Activated CD4-positive, CD25-positive, alpha-beta regulatory T cell (primary cell): ENCODE data around the gene PLPP2.
"Not testable (repeated sequence)": the region's sequence is repeated elsewhere in the genome, so short reads cannot be mapped to it uniquely, and the experiment has no call there.

Experiments used
- DNase-seq, 4 experiments: peaks; one replicate each; lab custom pipeline; 2025; lab: John Stamatoyannopoulos, UW

Gene PLPP2

GRCh38 chr19:271856-272255, 19.3 kb downstream of the PLPP2 start:
- DNase-seq, result no peak

- DNase-seq, result not testable (repeated sequence)
These were observed 20.4 kb downstream of the PLPP2 start for GRCh38 chr19:270766-271318.

GRCh38 chr19:269241-269640, 22.0 kb downstream of the PLPP2 start:
- DNase-seq, result no peak

GRCh38 chr19:262125-262524, 29.1 kb downstream of the PLPP2 start:
- DNase-seq, result no peak

GRCh38 chr19:256804-257203, 34.4 kb downstream of the PLPP2 start:
- DNase-seq, result not testable (repeated sequence)

- not testable (repeated sequence) for DNase-seq
These were observed 38.6 kb downstream of the PLPP2 start for GRCh38 chr19:252421-253186.

- DNase-seq, result no peak
These were observed 44.7 kb downstream of the PLPP2 start for GRCh38 chr19:246551-246950.

- not testable (repeated sequence) for DNase-seq
These were observed 45.3 kb downstream of the PLPP2 start for GRCh38 chr19:245900-246299.

- no peak for DNase-seq
These were observed 45.7 kb downstream of the PLPP2 start for GRCh38 chr19:245457-245856.
